ENCODE results near the gene ACAD10. TPM values are rescaled to one million over a fixed set of nuclear protein-coding genes. Genes with fewer than 3 reads are reported as not detected.

ACAD10 gene
- total RNA-seq, result 9.4 and 17.9 TPM in 2 replicates

GRCh38 chr12:111685811-111686573 lies at the start of gene ACAD10, which contains the start of gene BRAP:
Gene ACAD10, plus strand, starts transcription at chr12:111686053. Its CDS starts 6,657 bp downstream, at chr12:111692710.
Gene BRAP, minus strand, starts transcription at chr12:111685956. Its CDS starts 164 bp downstream, at chr12:111685792.

DNA sequence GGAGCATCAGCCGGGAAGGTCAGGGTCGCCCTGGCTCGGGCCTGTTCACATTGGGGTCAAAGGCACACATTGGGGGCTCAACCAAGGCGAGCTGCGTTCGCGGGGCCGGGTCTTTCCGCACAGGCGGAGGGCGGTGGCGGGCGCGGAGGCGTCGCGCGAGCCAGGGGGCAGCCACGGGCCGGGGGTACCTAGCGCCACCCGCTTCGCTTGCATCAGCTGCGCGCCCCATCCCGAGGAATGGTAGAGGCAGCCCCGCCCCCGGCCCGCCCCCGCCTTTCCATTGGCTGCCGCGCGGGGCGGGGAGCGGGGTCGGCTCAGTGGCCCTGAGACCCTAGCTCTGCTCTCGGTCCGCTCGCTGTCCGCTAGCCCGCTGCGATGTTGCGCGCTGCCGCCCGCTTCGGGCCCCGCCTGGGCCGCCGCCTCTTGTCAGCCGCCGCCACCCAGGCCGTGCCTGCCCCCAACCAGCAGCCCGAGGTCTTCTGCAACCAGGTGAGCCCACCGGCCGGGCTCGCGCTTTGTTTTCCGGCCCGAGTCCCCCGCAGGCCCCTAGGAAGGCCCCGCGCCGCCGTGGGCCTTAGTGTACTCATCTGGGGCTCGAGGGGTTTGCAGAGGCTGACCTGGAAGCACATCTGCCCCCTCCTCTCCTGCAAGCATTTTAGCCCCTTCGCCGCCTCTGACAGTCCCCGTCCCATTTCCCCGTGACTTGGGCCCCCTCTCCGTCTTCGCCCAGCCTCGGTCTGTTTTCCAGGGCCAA lies 80.9 kb downstream of the ACAD10 start, which contains the start of gene ALDH2:
Gene ALDH2, plus strand, starts transcription at position 326 of the 754 bp plus-strand sequence. Its CDS starts 50 bp downstream, at position 376.

Other genes starting within 250 kb of the ACAD10 start
- 12.3 and 24.3 TPM in 2 replicates for gene ATXN2, start 86.7 kb upstream of the ACAD10 start, total RNA-seq
- gene BRAP, start 97 bp upstream of the ACAD10 start, total RNA-seq, result 16.2 and 17.0 TPM in 2 replicates
- gene ALDH2, start 80.9 kb downstream of the ACAD10 start, total RNA-seq, result 37.7 and 47.1 TPM in 2 replicates
- 24.5 and 34.1 TPM in 2 replicates for gene MAPKAPK5, start 156.2 kb downstream of the ACAD10 start, total RNA-seq